ENCODE measurements around the gene PACSIN2. TPM values are rescaled to one million over a fixed set of nuclear protein-coding genes. Genes with fewer than 3 reads are reported as not detected.
"Not testable (repeated sequence)": the region's sequence is repeated elsewhere in the genome, so short reads cannot be mapped to it uniquely, and the experiment has no call there.

The PACSIN2 gene
- polyA plus RNA-seq, 2 of the 4 experiments (the other 2 are of a cell fraction): 60.3 to 94.0 TPM

- ATAC-seq (no peak), DNase-seq (ENCODE audit: low read depth in 1 of 2, low spot score in 1 of 2) (no peak), FAIRE-seq (no peak)
- Histone ChIP-seq H3K4me3 (no peak overlapping the region), H3K27ac (peak overlapping the region; percentile 28 to 61; a peak in 4 of 6 replicates), H3K4me2 (peak overlapping the region; percentile 38), H3K4me1 (peaks cover 31% of the 10 kb centered on the region), H3K9me3 (no peaks in the 10 kb centered on the region)
- CTCF ChIA-PET: interaction anchor here (0.7 to 1.4 kb wide), 2 partner anchors 16 to 72 kb away, joined by 3 to 5 read pairs; no protein-coding TSS in a partner anchor
- TF ChIP-seq USF2 (IDR thresholded peaks at IDR 0.05) (0 out of 2 replicates have a peak, but pooled peaks have one; percentile 25), RCOR1 (IDR thresholded peaks at IDR 0.05; ENCODE audit: low read depth, low read length) (no peak), ELK1 (IDR thresholded peaks at IDR 0.05; ENCODE audit: low read depth, low read length) (no peak)
- POLR2A ChIA-PET: no interaction called here
- WGBS (ENCODE audit: missing lambda C conversion rate): 71% methylated on average over 10 of the region's 10 CpGs
These were observed 2.8 kb upstream of the PACSIN2 start for GRCh38 chr22:43017525-43018460.

GRCh38 chr22:43016150-43016549 lies 1.2 kb upstream of the PACSIN2 start:
- 87% methylated on average over 5 of the region's 5 CpGs for WGBS (ENCODE audit: missing lambda C conversion rate)
- ATAC-seq; POLR2A ChIA-PET; FAIRE-seq; DNase-seq (ENCODE audit: low read depth in 1 of 2, low spot score in 1 of 2); H3K9me3 ChIP-seq; H3K4me3 ChIP-seq: not testable (repeated sequence)
- Histone ChIP-seq H3K27ac (peak overlapping the region in 1 of 2 experiments; percentile 87; a peak in 4 of 6 replicates), H3K4me1 (peaks cover 39% of the 10 kb centered on the region), H3K4me2 (peak overlapping the region; percentile 74; the same call in 2 of the 3 replicates)
- CTCF ChIA-PET: interaction anchor here (0.9 to 2.5 kb wide), 3 partner anchors 18 to 41 kb away, joined by 6 to 10 read pairs (median 7); no protein-coding TSS in a partner anchor

- ATAC-seq: peak; percentile 3 to 20; a peak in 3 of 6 replicates
- ChIA-PET POLR2A (interaction anchor here (0.6 to 3.1 kb wide), 6 partner anchors 8 to 27 kb away, joined by 5 to 25 read pairs (median 5); no protein-coding TSS in a partner anchor), CTCF (interaction anchor here (2.1 to 2.5 kb wide), 2 partner anchors 18 to 25 kb away, joined by 7 to 10 read pairs; no protein-coding TSS in a partner anchor)
- Histone ChIP-seq H3K4me2 (peak overlapping the region; percentile 74), H3K9me3 (no peaks in the 10 kb centered on the region), H3K4me1 (peaks cover 44% of the 10 kb centered on the region), H3K4me3 (peak overlapping the region; percentile 92), H3K27ac (peak overlapping the region; percentile 69 to 87)
- WGBS (ENCODE audit: missing lambda C conversion rate): 26% methylated on average over 5 of the region's 5 CpGs
- TF ChIP-seq CBX8 (IDR thresholded peaks at IDR 0.05): no peak
- no peak for TF ChIP-seq TFCP2L1 (CRISPR knock-in tag; IDR thresholded peaks at IDR 0.05)
- no peak for TF ChIP-seq ZNF302 (CRISPR knock-in tag; IDR thresholded peaks at IDR 0.05)
- TF ChIP-seq MAX (IDR thresholded peaks at IDR 0.05): no peak; the same call in 1 of the 2 replicates
- no peak for TF ChIP-seq KDM5A (IDR thresholded peaks at IDR 0.05)
- no peak for TF ChIP-seq ZSCAN20 (CRISPR knock-in tag; IDR thresholded peaks at IDR 0.05)
- TF ChIP-seq E2F6 (IDR thresholded peaks at IDR 0.05; ENCODE audit: borderline replicate concordance, low read depth): no peak
- no peak for TF ChIP-seq RCOR1 (IDR thresholded peaks at IDR 0.05; ENCODE audit: low read depth, low read length)
- no peak for TF ChIP-seq ZFP36 (IDR thresholded peaks at IDR 0.05; ENCODE audit: borderline replicate concordance, partially characterized antibody)
- no peak for TF ChIP-seq BCL3 (IDR thresholded peaks at IDR 0.05)
- no peak for TF ChIP-seq ESRRA (IDR thresholded peaks at IDR 0.05; ENCODE audit: borderline replicate concordance, low read length)
- no peak for TF ChIP-seq POLR2A (IDR thresholded peaks at IDR 0.05; ENCODE audit: low read length)
- TF ChIP-seq CBX2 (IDR thresholded peaks at IDR 0.05; ENCODE audit: borderline replicate concordance, low read depth): no peak
- no peak for TF ChIP-seq NFE2L2 (conservative IDR thresholded peaks at IDR 0.05; ENCODE audit: low read length)
- no peak for TF ChIP-seq RNF2 (IDR thresholded peaks at IDR 0.05; ENCODE audit: borderline replicate concordance, low read depth)
- no peak for TF ChIP-seq GATA3 (IDR thresholded peaks at IDR 0.05; ENCODE audit: borderline replicate concordance)
- FAIRE-seq: no peak
- no peak for DNase-seq (ENCODE audit: low read depth in 1 of 2, low spot score in 1 of 2)
These were observed 711 bp upstream of the PACSIN2 start for GRCh38 chr22:43015677-43016042.

All from A549 (cell line).